Measurements from ENCODE around the gene LMNTD2.

LMNTD2 gene

DNA sequence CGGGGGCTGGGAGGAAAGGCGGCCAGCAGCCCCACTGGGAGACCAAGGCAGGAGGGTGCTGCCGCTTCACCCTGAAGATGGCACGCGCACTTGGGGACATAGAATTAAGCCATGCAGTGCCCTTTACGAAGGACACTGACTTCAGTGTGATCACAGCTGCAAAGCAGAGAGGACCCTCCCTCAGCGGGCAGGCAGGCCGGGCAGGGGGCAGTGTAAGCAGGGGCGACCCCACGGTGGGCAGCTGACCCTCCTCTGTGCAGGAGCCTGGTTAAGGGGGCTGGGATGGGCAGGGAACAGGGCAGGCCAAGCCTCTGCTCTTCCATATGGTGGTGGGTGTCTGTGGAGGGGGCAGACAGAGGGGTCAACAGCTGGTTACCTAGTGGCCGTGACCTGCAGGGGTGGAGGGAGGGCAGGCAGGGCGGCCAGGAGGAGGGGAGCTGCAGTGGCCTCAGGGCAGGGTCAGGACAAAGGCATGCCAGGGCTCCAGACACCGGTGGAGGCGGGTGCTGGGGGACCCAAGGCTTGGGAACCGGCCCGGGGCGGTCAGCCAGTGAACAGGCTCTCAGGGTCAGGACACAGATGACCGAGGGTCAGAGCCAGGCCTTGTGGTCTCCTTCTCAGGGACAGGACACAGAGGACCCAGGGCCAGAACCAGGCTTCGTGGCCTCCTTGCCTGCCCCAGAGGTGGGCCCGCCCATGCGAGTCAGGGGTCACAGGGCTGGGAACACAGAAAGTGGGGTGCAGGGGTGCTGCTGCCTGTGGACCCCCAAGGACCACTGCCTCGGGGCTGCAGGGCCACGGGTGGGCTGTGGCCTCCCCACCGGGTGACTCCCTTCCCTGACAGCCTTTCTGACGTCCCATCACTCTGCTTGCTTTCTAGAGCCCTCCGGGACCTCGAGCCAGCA, 7.2 kb downstream of the LMNTD2 start:
- no peak for DNase-seq (ENCODE audit: low read depth, low spot score)

DNA sequence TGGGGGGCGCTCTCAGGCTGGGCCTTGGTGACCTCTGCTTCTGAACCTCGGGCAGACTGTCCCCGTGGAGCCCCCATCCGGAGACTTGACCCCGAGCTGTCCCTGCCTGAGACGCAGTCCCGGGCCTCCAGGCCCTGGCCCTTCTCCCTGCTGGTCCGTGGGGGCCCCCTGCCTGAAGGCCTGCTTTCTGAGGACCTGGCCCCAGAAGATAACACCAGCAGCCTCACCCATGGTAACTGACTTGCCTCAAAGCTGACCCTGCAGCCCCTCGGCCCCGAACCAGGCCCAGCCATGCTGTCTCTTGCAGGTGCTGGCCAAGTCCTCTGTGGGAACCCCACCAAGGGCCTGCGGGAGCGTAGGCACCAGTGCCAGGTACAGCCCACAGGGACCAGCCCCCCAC, 8.9 kb downstream of the LMNTD2 start:
- no peak for DNase-seq (ENCODE audit: low read depth, low spot score)

DNA sequence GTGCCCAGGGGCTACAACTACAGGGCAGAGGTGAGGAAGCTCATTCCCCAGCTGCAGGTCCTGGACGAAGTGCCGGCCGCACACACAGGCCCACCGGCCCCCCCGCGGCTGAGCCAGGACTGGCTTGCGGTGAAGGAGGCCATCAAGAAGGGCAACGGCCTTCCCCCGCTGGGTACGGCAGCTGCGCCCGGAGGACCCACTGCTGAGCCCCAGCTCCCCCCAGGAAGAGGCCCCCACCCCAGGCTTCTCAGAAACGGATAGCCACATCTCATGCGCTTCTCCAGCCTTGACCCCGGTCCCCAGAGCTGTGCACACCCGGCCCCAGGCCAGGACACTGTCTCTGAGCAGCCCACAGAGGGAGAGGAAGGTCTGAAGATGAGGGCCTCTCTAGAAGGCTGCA, 9.4 kb downstream of the LMNTD2 start:
- DNase-seq (ENCODE audit: low read depth, low spot score), result no peak

DNA sequence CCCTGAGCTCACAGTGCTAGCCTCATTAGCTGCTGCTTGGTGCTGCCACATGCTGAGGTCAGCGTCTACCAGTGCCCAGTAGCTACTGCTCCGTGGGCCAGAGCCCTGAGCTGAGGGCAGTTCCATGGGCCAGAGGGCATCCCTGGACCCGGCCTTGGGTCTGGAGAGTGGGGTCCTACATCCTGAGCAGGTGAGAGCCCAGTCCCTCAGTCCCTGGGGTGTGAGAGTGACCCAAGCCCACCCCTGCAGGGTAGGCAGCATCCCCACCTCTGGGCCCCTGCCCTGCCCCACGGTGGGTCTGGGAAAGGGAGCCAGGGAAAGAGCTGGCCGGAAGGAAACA, 9.8 kb downstream of the LMNTD2 start:
- DNase-seq (ENCODE audit: low read depth, low spot score), result no peak

DNA sequence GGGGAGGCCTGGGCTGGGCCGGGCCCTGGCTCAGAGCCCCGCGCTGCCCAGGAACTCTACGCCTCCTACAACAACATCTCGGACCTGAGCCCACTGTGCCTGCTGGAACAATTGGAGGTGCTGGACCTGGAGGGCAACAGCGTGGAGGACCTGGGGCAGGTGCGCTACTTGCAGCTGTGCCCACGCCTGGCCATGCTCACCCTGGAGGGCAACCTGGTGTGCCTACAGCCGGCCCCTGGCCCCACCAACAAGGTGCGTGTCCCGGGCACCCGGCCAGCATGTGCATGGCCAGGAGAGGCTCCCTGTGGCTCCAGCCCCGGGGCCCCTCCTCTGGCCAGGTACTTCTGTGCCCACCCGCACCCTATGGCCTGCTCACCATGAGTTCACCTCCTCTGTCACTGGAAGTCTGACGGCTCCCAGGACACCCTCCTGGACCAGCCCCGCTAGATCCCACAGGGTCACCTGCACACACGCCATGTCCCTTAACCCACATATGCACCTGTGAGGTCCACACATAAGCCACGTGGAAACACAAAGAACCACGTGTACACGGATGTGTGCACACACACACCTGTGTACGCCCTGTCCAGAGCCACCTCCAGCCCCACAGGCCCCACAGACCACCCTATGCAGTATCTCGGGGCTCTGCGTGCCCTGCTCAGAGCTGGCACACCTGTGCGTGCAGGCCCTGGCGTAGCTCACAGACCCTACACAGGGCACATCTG, 10.4 kb downstream of the LMNTD2 start:
- no peak for DNase-seq (ENCODE audit: low read depth, low spot score)

DNA sequence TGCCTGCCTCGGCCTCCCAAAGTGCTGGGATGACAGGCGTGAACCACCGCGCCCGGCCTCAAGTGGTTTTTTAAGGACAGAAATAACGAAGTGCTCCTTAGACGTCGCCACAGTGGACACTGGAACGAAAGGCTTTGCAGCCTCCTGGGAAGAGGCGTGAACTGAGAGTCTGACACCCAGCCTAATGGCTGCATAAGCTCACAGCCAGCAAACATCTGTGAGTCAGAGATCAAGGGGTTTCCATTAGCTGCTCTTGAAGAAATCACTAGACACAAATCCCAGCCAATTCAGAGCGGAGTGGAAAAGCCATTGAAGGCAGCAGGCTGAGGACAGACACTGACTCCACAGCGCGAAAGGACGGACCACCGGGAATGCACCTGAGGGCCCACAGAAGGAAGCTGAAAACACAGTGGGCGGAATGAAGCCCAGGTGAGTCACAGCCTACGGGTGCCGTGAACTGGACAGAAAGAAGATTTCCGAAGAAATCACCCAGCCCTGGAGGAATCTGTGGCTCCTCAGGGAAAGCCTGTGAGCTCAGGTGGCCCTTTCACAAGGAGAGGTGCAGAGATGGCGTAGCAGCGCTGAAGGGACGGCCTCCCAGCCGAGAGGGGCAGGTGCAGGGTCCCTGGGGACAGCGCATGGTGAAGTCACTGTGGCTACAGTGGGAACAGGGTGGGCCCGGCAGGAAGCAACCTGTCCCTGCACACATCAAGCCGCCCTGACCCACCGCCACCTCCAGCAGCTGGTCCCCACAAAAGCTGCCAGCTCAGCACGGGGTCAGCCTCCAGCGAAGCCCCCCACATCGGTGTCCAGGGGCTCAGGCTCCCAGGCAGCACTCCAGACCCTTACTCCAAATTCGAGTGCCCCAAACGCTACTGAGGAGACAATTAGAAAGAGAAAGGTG, 11.6 kb downstream of the LMNTD2 start:
- DNase-seq (ENCODE audit: low read depth, low spot score), result no peak

DNA sequence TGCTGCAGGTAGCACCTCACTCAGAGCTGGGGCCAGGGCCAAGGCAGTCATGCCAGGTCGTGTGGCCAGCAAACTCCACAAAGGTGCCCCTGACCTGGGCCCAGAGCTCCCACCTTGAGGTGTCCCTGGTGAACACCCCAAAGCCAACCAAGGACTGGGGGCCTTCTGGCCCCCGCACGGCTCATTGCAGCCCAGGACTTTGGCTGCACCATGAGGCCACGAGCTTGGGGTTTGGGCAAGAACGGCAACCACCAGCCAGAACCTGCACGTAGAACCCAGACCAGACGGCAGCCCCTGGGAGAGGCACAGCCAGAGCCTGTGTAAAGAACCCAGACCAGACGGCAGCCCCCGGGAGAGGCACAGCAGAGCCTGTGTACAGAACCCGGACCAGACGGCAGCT, 15.4 kb downstream of the LMNTD2 start:
- DNase-seq (ENCODE audit: low read depth, low spot score), result no peak

DNA sequence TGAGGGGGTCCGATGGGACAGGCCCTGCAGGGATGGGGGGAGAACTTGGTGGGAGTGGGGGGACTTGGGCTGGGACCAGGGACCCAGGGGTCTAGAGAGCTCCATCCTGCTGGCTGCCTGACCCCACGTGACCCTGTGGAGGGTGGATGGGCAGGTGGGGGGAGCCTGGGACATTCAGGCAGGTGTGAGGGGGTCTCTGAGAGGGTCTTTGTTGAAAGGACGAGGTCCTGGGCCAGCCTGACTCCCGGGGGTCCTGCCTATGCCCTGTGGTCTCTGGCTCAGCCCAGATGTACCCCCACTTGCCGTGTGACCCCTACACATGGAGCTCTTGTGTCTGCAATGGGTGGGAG, 15.7 kb downstream of the LMNTD2 start:
- no peak for DNase-seq (ENCODE audit: low read depth, low spot score)

DNA sequence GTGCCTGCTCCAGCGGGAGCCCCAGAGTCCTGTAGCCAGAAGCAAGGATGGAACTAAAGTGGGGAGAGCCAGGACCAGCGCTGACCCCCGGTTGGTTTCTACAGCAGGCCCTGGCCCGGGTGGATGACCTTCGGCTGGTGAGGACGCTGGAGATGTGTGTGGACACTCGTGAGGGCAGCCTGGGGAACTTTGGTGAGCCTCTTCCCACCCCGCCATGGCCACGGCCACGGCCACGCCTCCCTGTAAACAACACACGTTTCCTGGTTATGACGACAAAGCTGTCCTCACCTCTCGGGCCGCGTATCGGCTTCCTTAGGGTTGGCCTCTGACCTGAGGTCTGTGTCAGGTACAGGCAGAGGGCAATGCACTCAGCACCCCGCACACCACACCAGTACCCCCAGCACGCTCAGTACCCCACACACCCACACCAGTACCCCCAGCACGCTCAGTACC, 19.1 kb downstream of the LMNTD2 start:
- no peak for DNase-seq (ENCODE audit: low read depth, low spot score)

DNA sequence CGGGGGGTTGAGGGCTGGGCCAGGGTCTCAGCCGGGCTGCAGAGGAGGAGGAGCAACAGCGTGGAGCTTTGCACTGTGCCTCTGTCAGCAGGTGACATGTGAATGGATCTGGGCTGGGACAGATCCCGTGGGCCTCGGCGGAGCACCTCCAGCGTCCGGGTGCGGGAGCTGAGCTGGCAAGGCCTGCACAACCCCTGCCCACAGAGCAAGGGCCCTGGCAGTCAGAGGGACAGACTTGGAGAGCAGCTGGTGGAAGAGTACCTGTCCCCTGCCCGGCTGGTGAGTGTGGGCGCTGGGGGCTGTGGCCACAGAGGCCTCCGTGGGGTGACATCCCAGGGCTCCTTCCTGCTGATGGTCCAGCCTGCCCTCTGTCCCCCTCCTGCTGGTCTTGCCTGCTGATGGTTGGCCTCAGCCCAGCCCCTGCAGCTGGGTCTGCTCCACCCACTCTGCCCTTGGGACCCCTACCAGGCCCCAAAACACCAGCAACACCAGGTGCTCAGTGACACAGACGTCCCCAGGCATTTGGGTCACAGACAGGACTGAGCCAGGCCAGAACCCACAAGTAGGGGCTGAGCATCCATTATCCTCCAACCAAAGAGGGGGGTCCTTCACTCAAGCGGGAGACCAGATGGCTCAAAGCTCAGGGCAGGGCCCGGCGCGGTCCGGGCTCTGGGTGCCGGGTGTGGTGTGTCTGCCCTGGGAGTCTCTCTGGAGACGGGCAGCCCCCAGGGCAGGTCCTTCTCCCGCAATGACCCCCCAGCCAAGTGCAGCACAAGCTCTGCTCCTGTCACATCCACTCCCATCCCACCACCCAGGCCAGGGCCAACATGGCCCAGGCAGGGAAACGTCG, 19.7 kb downstream of the LMNTD2 start:
- no peak for DNase-seq (ENCODE audit: low read depth, low spot score)

DNA sequence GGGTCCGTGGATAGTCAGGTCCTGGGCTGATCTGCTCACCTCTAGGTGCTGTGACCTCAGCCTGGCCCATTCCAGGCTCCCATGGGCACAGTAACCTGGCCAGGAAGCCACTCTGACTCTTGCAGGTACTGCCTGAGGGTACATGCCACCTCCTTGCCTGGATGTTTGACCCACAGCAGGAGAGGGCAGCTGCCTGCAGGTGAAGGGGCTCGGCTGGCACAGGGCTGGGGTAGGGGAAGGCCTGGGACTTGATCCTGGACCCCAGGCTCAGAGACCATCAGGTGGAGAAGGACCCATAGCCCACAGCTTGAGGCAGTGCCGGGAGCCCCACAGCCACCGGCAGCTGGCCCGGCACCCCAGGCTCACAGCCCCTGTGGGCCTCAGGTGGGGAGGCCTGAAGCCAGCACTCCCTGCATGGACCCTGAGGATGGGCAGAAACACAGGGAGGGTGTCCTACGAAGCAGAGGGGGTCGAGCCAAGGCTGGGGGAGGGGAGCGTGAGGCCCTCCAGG, 20.5 kb downstream of the LMNTD2 start:
- DNase-seq (ENCODE audit: low read depth, low spot score), result no peak

DNA sequence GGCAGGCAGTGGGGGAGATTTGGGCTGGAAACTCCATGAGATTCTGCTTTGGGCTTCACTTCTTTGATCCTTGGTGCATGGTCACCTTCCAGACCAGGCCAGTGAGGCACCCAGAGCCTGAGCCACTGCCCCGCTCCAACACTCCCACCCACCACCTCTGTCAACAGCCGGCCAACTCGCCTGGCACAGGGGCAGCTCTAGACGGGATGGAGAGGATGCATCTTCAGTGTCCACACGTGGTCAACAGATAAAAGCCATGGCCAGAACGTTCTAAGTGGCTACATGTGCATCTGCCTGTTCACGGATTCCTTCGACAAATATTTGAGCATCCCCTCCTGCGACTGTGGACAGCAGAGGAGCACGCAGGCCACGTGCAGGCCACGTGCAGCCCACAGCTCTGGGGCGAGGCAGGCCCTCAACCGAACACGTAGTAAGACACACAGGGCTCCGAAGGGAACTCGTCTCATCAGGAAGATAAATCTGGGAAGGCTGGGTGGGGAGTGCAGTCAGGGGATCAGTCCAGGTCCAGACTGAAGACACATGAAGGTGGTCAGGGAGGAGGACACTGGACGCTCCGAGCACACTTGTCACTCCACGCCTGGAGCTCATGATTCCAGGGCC, 22.0 kb downstream of the LMNTD2 start:
- no peak for DNase-seq (ENCODE audit: low read depth, low spot score)

DNA sequence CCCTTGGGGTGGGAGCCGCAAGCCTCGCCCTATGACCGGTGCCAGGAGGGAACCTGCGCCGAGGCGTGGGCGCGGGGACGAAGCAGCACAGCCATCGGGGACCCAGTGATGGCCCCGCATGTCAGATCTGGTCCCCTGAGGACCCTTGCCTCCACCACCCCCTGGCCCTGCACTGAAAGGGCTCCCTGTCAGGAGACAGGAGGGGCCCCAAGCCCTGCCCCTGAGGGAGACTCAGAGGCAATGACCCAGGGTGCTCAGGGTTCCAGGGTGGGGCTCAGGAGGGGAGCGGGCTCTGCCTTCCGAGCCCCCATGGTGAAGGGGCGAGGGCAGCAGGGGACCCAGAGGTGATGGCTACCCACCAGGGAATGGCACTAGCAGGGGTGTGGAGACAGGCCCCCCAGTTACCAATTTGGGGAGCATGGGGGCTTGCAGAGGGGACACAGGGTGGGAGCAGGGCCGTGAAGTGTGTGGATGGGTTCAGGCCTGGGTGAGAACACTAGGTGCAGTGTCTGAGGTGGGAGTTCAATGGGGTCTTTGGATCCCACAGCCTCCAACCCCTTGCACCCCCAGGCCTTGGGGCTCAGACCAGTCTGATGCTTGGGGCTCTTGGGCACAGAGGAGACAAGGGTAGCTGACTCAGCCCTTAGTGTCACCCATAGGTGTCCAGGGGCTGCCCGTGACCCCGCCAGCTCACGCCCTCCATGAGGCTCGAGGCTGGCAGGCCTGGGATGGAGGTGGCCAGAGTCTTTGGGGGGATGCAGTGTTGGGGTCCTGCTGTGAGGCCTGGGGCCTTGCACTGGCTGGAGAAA, 22.7 kb downstream of the LMNTD2 start:
- no peak for DNase-seq (ENCODE audit: low read depth, low spot score)

DNA sequence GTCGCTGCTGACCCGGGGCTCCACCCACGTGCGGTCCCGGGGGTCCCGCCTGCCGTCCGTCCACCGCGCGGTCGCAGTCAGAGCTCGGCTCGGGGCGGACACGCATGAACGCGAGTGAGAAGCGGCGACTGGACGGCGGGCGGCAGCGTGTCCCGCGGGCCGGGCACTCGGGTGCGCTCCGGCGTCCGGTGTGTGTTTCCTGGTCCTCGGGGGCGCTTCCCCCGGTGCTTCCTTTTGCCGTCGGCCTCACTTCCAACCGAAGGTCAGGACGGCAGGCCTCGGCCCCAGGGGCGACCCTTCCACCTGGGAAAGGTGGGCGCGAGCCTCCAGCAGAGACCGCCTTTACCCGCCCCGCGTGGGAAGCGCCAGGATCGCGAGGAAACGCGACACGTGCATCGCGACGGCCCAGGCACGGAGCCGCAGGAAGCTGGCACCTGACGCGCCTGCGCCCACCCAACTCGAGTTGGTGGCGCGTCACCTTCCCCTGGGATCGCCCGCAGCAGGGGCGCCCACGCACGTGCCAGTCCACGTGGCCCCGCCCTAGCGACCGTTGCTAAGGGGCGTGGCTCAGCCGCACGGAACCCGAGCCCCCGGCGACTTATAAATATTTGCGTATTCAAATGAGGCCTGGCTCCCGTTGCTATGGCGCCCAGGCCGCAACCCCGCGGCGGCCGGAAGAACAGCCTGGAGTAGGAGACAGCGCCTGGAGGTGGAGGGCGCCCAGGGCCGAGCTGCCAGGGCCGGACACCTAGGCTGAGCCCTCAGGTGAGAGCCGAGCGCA, 23.5 kb downstream of the LMNTD2 start, which contains the start of gene LRRC56:
Gene LRRC56 (plus strand): TSS at position 687 of the 781 bp plus-strand sequence. CDS start 3,158 bp downstream, outside the sequence.
- peak; percentile 84 for DNase-seq (ENCODE audit: low read depth, low spot score)

DNA sequence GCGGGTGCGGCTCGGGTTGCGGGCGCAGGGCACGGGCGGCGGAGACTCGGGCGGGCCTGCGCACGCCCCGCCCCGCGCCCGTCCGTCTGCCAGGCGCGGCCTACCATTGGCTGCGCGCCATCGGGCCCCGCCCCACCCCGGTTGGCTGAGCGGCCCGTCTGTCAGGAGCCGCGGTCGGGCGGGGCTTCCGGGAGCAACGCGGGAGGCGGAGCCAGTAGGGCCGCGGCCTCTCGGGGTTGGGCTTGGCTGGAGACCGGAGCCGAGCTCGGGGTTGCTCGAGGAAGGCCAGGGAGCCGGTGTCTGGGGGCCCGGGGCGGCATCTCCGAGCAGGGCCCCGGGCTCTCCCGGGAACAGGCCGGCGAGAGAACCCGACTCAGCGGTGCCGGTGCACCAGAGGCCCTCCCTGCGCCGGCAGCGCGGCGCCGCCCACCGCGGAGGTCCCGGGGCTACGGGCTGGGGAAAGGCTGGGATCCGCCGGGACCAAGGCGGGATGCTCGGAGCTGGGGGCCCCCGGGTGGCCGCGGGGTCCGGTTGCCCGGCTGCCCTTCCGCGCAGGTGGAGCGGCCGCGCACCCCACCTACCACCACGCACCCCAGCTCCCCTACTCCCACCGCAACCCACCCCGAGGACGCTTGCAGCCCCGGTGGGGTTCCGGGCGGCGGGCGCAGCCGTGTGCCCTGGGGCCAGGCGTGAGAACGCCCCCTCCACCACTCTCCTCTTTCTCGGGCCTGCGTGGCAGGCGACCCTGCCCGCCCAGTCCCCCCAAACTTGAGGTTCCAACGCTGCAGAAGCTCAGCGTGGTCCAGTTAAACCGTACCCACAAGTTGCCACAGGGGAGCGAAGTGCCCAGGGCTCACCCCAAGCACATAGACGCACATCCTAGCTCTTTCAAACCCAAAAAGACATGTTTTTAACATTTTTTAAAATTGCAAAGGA, 24.8 kb downstream of the LMNTD2 start, which contains the start of gene HRAS:
Gene HRAS (minus strand): TSS at position 58 of the 936 bp plus-strand sequence.
- DNase-seq (ENCODE audit: low read depth, low spot score), result peak; percentile 89

DNA sequence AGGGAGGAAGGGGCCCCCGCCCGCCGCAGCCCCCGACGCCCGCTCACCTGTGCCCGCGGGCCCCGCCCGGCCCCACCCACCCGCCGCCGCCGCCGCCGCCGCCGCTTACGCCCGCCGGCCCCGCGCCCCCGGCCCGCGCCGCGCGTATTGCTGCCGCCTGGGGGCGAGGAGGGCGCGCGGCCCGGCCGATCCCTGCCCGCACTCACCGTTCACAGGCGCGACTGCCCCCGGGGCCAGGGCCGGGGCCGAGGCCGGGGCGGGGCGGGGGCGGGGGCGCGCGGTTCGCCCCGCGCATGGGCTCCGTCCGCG, 25.4 kb downstream of the LMNTD2 start:
- no peak for DNase-seq (ENCODE audit: low read depth, low spot score)

DNA sequence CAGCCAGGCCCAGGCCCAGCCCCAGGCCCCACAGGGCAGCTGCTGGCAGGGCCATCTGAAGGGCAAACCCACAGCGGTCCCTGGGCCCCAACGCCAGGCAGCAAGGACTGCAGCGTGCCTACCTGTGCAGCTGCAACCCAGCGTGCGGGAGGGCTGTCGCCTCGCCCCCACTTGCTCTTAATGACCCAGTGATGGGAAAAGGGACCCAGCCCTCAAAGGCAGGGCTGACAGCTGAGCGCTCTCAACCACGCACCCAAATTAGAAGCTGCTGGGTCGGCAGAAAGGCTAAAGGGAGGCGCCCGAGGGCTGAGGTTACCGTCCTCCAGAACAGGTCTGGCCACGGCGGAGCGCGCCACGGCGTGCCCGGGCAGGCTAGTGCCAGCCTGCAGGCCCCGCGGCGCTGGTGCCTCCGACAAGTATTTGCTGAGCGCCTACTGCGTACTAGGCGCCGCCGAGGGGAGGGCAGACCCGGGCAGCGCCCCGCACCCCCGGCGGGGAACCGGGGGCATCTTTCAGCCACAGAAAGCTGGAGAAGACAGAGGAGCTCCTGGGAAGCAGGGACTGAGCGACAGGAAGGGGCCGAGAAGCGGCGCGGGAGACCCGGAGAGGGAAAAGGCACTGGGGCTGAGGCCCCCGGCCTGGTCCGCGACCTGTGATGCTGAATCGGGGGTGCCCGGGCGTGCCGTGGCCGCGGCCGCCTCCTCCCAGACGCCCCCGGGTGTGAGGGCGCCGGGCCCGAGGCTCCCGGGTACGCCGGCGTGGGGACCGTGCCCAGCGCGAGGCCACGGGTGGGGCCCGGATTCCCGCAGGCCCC, 25.9 kb downstream of the LMNTD2 start:
- DNase-seq (ENCODE audit: low read depth, low spot score), result no peak
